ENCODE results near the gene SULT1C2. TPM values are rescaled to one million over a fixed set of nuclear protein-coding genes. Genes with fewer than 3 reads are reported as not detected.

SULT1C2 gene
- total and polyA plus RNA-seq, 2 of the 4 experiments (the other 2 are of a cell fraction): 0.09 TPM; not detected in 1

Other genes starting within 250 kb of the SULT1C2 start
- not detected in 2 replicates for gene SULT1C3, start 48.9 kb upstream of the SULT1C2 start, total RNA-seq (2012; rRNA removed)
- gene SULT1C3, start 48.9 kb upstream of the SULT1C2 start, polyA plus RNA-seq (2012; rRNA removed): not detected in 2 replicates
- gene SULT1C4, start 89.1 kb downstream of the SULT1C2 start, total RNA-seq (2012; rRNA removed): 0.36 and 0.56 TPM in 2 replicates
- 0.27 and 0.50 TPM in 2 replicates for gene SULT1C4, start 89.1 kb downstream of the SULT1C2 start, polyA plus RNA-seq (2012; rRNA removed)
- gene GCC2, start 160.3 kb downstream of the SULT1C2 start, total RNA-seq (2012; rRNA removed): 8.6 and 16.7 TPM in 2 replicates
- 4.9 and 6.4 TPM in 2 replicates for gene GCC2, start 160.3 kb downstream of the SULT1C2 start, polyA plus RNA-seq (2012; rRNA removed)
- gene LIMS1, start 245.6 kb downstream of the SULT1C2 start, total RNA-seq (2012; rRNA removed): 125 and 131 TPM in 2 replicates
- 51.8 and 59.1 TPM in 2 replicates for gene LIMS1, start 245.6 kb downstream of the SULT1C2 start, polyA plus RNA-seq (2012; rRNA removed)